Measurements from ENCODE around the gene HYDIN. TPM values are rescaled to one million over a fixed set of nuclear protein-coding genes. Genes with fewer than 3 reads are reported as not detected.

HYDIN gene
- total RNA-seq, 1 experiment from 2014 or later: not detected

GRCh38 chr16:71262391-71262790 lies 31.9 kb upstream of the HYDIN start:
- ChIA-PET POLR2A (no interaction called here), RAD21 (ENCODE audit: low non-redundant PET in 1 of 2, low total read pairs in 2 of 2, uncharacterized antibody in 2 of 2, unreplicated experiment in 2 of 2) (no interaction called here), CTCF (no interaction called here)
- Histone ChIP-seq H3K27ac (ENCODE audit: low read depth, low read length) (no peak overlapping the region), H3K4me2 (ENCODE audit: low read length) (no peak overlapping the region), H3K9ac (ENCODE audit: low read length) (no peak overlapping the region), H3K9me3 (ENCODE audit: control insufficient read depth in 1 of 2, insufficient read depth in 1 of 2, low read depth in 1 of 2, low read length in 2 of 2) (no peaks in the 10 kb centered on the region), H3K9me2 (ENCODE audit: insufficient read depth) (no peaks in the 10 kb centered on the region), H3K4me3 (replicated peaks in 1 of 2; ENCODE audit: low read depth in 1 of 2, low read length in 2 of 2) (no peak overlapping the region), H2AFZ (ENCODE audit: low read depth, low read length, poor library complexity, severe bottlenecking) (no peak overlapping the region), H3K79me2 (ENCODE audit: insufficient read depth, low read length) (no peaks in the 10 kb centered on the region), H4K20me1 (ENCODE audit: insufficient read depth) (no peaks in the 10 kb centered on the region), H3K27me3 (ENCODE audit: insufficient read depth, low read length) (0 out of 2 replicates have a peak, but pooled peaks cover 7% of the 10 kb centered on the region), H3K36me3 (ENCODE audit: control insufficient read depth in 1 of 2, insufficient read depth in 2 of 2, low read length in 2 of 2) (no peaks in the 10 kb centered on the region), H3K4me1 (ENCODE audit: control insufficient read depth in 1 of 2, insufficient read depth in 2 of 2, low read length in 2 of 2) (no peaks in the 10 kb centered on the region)
- DNase-seq (ENCODE audit: low read depth, low spot score) (no peak), ATAC-seq (no peak)
- TF ChIP-seq TCF7L2 (IDR thresholded peaks at IDR 0.05; ENCODE audit: borderline replicate concordance, extremely low read depth, insufficient read depth, insufficient read length): no peak
- no peak for TF ChIP-seq MAX (IDR thresholded peaks at IDR 0.05)
- no peak for TF ChIP-seq JUND (IDR thresholded peaks at IDR 0.05)
- TF ChIP-seq REST (IDR thresholded peaks at IDR 0.05; ENCODE audit: low read depth): no peak
- TF ChIP-seq ZNF274 (IDR thresholded peaks at IDR 0.05; ENCODE audit: low read depth, low read length): no peak
- TF ChIP-seq SIN3A (IDR thresholded peaks at IDR 0.05; ENCODE audit: low read depth): no peak
- no peak for TF ChIP-seq EGR1 (IDR thresholded peaks at IDR 0.05; ENCODE audit: low read depth)
- no peak for TF ChIP-seq EZH2phosphoT487 (IDR thresholded peaks at IDR 0.05; ENCODE audit: borderline replicate concordance)
- TF ChIP-seq ZBTB33 (IDR thresholded peaks at IDR 0.05; ENCODE audit: extremely low read depth, insufficient replicate concordance, low read length): no peak
- TF ChIP-seq FOSL1 (IDR thresholded peaks at IDR 0.05; ENCODE audit: low read depth): no peak
- no peak for TF ChIP-seq POLR2A (IDR thresholded peaks at IDR 0.05; ENCODE audit: borderline replicate concordance, extremely low read depth, insufficient read depth, insufficient read length)
- TF ChIP-seq CBX3 (IDR thresholded peaks at IDR 0.05; ENCODE audit: low read depth): no peak
- no peak for TF ChIP-seq SP1 (IDR thresholded peaks at IDR 0.05; ENCODE audit: low read depth)
- TF ChIP-seq YY1 (IDR thresholded peaks at IDR 0.05; ENCODE audit: extremely low read depth, insufficient replicate concordance, low read depth, low read length): no peak
- TF ChIP-seq CTCF (IDR thresholded peaks at IDR 0.05 in 2 of 3, conservative IDR thresholded peaks at IDR 0.05 in 1 of 3; ENCODE audit: borderline replicate concordance in 1 of 3, insufficient read depth in 1 of 3, low read depth in 2 of 3, low read length in 2 of 3): no peak
- TF ChIP-seq SRF (IDR thresholded peaks at IDR 0.05; ENCODE audit: low read depth): no peak
- no peak for TF ChIP-seq ATF3 (IDR thresholded peaks at IDR 0.05)
- TF ChIP-seq RAD21 (IDR thresholded peaks at IDR 0.05; ENCODE audit: low read depth): no peak
- TF ChIP-seq ZFX (IDR thresholded peaks at IDR 0.05): no peak
- intact Hi-C loops (cut with micrococcal nuclease): no loop called here
- BruUV-seq (replicated peaks): no TSS peak
